ENCODE data around the gene NR6A1.

The NR6A1 gene

GRCh38 chr9:124664143-124664542, 107.0 kb downstream of the NR6A1 start:
- in situ Hi-C loops (cut with MboI; ENCODE audit: low sequenced_read_pairs), result no loop called here

GRCh38 chr9:124663046-124663961, 107.8 kb downstream of the NR6A1 start:
- in situ Hi-C loops (cut with MboI; ENCODE audit: low sequenced_read_pairs), result no loop called here

- in situ Hi-C loops (cut with MboI; ENCODE audit: low sequenced_read_pairs), result no loop called here
These were observed 108.5 kb downstream of the NR6A1 start for GRCh38 chr9:124662561-124662960.

- in situ Hi-C loops (cut with MboI; ENCODE audit: low sequenced_read_pairs), result no loop called here
These were observed 109.8 kb downstream of the NR6A1 start for GRCh38 chr9:124661271-124661670.

- in situ Hi-C loops (cut with MboI; ENCODE audit: low sequenced_read_pairs), result no loop called here
These were observed 110.7 kb downstream of the NR6A1 start for GRCh38 chr9:124660341-124660801.

- in situ Hi-C loops (cut with MboI; ENCODE audit: low sequenced_read_pairs), result no loop called here
These were observed 111.9 kb downstream of the NR6A1 start for GRCh38 chr9:124659099-124659659.

- in situ Hi-C loops (cut with MboI; ENCODE audit: low sequenced_read_pairs), result no loop called here
These were observed 112.7 kb downstream of the NR6A1 start for GRCh38 chr9:124658165-124659017.

GRCh38 chr9:124657516-124657915, 113.6 kb downstream of the NR6A1 start:
- in situ Hi-C loops (cut with MboI; ENCODE audit: low sequenced_read_pairs), result no loop called here

GRCh38 chr9:124654431-124654830, 116.7 kb downstream of the NR6A1 start:
- in situ Hi-C loops (cut with MboI; ENCODE audit: low sequenced_read_pairs), result no loop called here

GRCh38 chr9:124652615-124653393, 118.3 kb downstream of the NR6A1 start:
- in situ Hi-C loops (cut with MboI; ENCODE audit: low sequenced_read_pairs), result no loop called here

- in situ Hi-C loops (cut with MboI; ENCODE audit: low sequenced_read_pairs), result no loop called here
These were observed 118.9 kb downstream of the NR6A1 start for GRCh38 chr9:124652203-124652602.

- in situ Hi-C loops (cut with MboI; ENCODE audit: low sequenced_read_pairs), result no loop called here
These were observed 125.8 kb downstream of the NR6A1 start for GRCh38 chr9:124645274-124645673.

GRCh38 chr9:124639637-124640036, 131.5 kb downstream of the NR6A1 start:
- in situ Hi-C loops (cut with MboI; ENCODE audit: low sequenced_read_pairs), result no loop called here

GRCh38 chr9:124635285-124635684, 135.8 kb downstream of the NR6A1 start:
- in situ Hi-C loops (cut with MboI; ENCODE audit: low sequenced_read_pairs), result no loop called here

GRCh38 chr9:124632077-124632621, 139.0 kb downstream of the NR6A1 start:
- in situ Hi-C loops (cut with MboI; ENCODE audit: low sequenced_read_pairs), result no loop called here

- in situ Hi-C loops (cut with MboI; ENCODE audit: low sequenced_read_pairs), result no loop called here
These were observed 139.8 kb downstream of the NR6A1 start for GRCh38 chr9:124631326-124631725.

GRCh38 chr9:124629600-124629999, 141.5 kb downstream of the NR6A1 start:
- in situ Hi-C loops (cut with MboI; ENCODE audit: low sequenced_read_pairs), result no loop called here

- in situ Hi-C loops (cut with MboI; ENCODE audit: low sequenced_read_pairs), result no loop called here
These were observed 142.4 kb downstream of the NR6A1 start for GRCh38 chr9:124628741-124629140.

- in situ Hi-C loops (cut with MboI; ENCODE audit: low sequenced_read_pairs), result no loop called here
These were observed 144.8 kb downstream of the NR6A1 start for GRCh38 chr9:124626276-124626675.

- in situ Hi-C loops (cut with MboI; ENCODE audit: low sequenced_read_pairs), result no loop called here
These were observed 146.0 kb downstream of the NR6A1 start for GRCh38 chr9:124625087-124625486.

- in situ Hi-C loops (cut with MboI; ENCODE audit: low sequenced_read_pairs), result no loop called here
These were observed 146.4 kb downstream of the NR6A1 start for GRCh38 chr9:124624735-124624992.
